B cell (primary cell): ENCODE results near the gene DTD1. TPM values are rescaled to one million over a fixed set of nuclear protein-coding genes. Genes with fewer than 3 reads are reported as not detected.
"Not testable (repeated sequence)": the region's sequence is repeated elsewhere in the genome, so short reads cannot be mapped to it uniquely, and the experiment has no call there.

Experiments used
- ATAC-seq: fragments of 200-7000 bp; cut with Tn5 transposase; one replicate; pipeline ENCODE4 v1.10.0; 2021; ENCODE audit warnings: low read depth, mild to moderate bottlenecking, moderate number of reproducible peaks, moderate library complexity
- CTCF ChIA-PET: fragments of 350-600 bp; sonication (Branson Sonifier 250); formaldehyde crosslinking; loops from one replicate; lab custom pipeline; 2021; ENCODE audit warnings: antibody characterized with exemption, inconsistent platforms; lab: Charles Lee
- POLR2A ChIA-PET: fragments of 350-600 bp; sonication (Branson Sonifier 250); formaldehyde crosslinking; loops from one replicate; lab custom pipeline; 2021; ENCODE audit warnings: antibody characterized with exemption; lab: Charles Lee
- DNase-seq: peaks from one replicate; pipeline ENCODE4 v3.0.0; 2013
- H2AFZ ChIP-seq: 2 replicates; pipeline ENCODE4 v1.6.1; 2012; ENCODE audit warnings: mild to moderate bottlenecking, low read depth, low read length; ENCODE audit not compliant: insufficient read depth, poor library complexity, severe bottlenecking
- H3K27ac ChIP-seq, 2 donors: 1 replicate in 1 of 2; 2 replicates in 1 of 2; pipeline ENCODE4 v1.5.1; 2012 to 2013; ENCODE audit warnings: low read length in 2 of 2, mild to moderate bottlenecking in 2 of 2, moderate library complexity in 1 of 2
- H3K27me3 ChIP-seq, 4 experiments: fragments of 200-600 bp in 1 of 4; sonication (generic) in 1 of 4; replicated peaks in 1 of 4; 1 replicate in 2 of 4; 2 replicates in 2 of 4; pipeline versions ENCODE4 v1.6.1 to v1.7.0; 2013 to 2016; ENCODE audit warnings: low read length in 3 of 4, mild to moderate bottlenecking in 2 of 4, mixed read lengths in 1 of 4, moderate library complexity in 1 of 4; ENCODE audit not compliant: insufficient read depth in 4 of 4, control insufficient read depth in 3 of 4; ENCODE audit errors: control extremely low read depth in 1 of 4
- H3K36me3 ChIP-seq, 2 experiments: replicated peaks in 1 of 2; 1 replicate in 1 of 2; 2 replicates in 1 of 2; pipeline versions ENCODE4 v1.6.1 to v1.7.1; 2013; ENCODE audit warnings: low read length in 1 of 2; ENCODE audit not compliant: insufficient read depth in 2 of 2, control insufficient read depth in 1 of 2; ENCODE audit errors: control extremely low read depth in 1 of 2, extremely low read depth in 1 of 2
- H3K4me1 ChIP-seq, 2 donors: fragments of 200-600 bp in 1 of 2; sonication (generic) in 1 of 2; 1 replicate in 1 of 2; 2 replicates in 1 of 2; pipeline versions ENCODE4 v1.5.1 to v1.6.1; 2013 to 2017; ENCODE audit warnings: low read length in 2 of 2; ENCODE audit not compliant: control insufficient read depth in 2 of 2, insufficient read depth in 2 of 2
- H3K4me2 ChIP-seq: replicated peaks from 2 replicates; pipeline ENCODE3; 2012; ENCODE audit warnings: mild to moderate bottlenecking, low read depth, low read length; ENCODE audit not compliant: poor library complexity, severe bottlenecking
- H3K4me3 ChIP-seq, 5 experiments: fragments of 200-600 bp in 1 of 5; sonication (generic) in 1 of 5; 1 replicate in 3 of 5; 2 replicates in 2 of 5; pipeline versions ENCODE4 v1.5.1 to v1.7.0; 2011 to 2016; ENCODE audit warnings: low read length in 4 of 5, mild to moderate bottlenecking in 4 of 5, low read depth in 2 of 5, control low read depth in 1 of 5, moderate library complexity in 1 of 5; ENCODE audit not compliant: insufficient read depth in 1 of 5; ENCODE audit errors: control extremely low read depth in 1 of 5, extremely low read depth in 1 of 5
- H3K79me2 ChIP-seq: fragments of 200-600 bp; sonication (generic); one replicate; pipeline ENCODE4 v1.6.0; 2016; ENCODE audit warnings: low read length; ENCODE audit not compliant: control insufficient read depth, insufficient read depth
- H3K9ac ChIP-seq: fragments of 200-600 bp; sonication (generic); 2 replicates; pipeline ENCODE4 v1.6.1; 2017; ENCODE audit warnings: mild to moderate bottlenecking, low read length, moderate library complexity
- H3K9me3 ChIP-seq, 3 donors: one replicate each; pipeline versions ENCODE4 v1.6.1 to v1.7.1; 2013; ENCODE audit warnings: low read length in 2 of 3; ENCODE audit not compliant: control insufficient read depth in 2 of 3, insufficient read depth in 1 of 3; ENCODE audit errors: control extremely low read depth in 1 of 3
- H4K20me1 ChIP-seq: 2 replicates; pipeline ENCODE4 v1.6.0; 2012; ENCODE audit warnings: mild to moderate bottlenecking, low read length; ENCODE audit not compliant: insufficient read depth, control insufficient read depth, poor library complexity, severe bottlenecking
- H3K27ac Mint-ChIP-seq: one replicate; pipeline ENCODE4 v1.8.0; 2021; ENCODE audit warnings: mixed read lengths
- H3K27me3 Mint-ChIP-seq: one replicate; pipeline ENCODE4 v1.8.0; 2021; ENCODE audit warnings: mixed read lengths
- H3K4me1 Mint-ChIP-seq: one replicate; pipeline ENCODE4 v1.8.0; 2021; ENCODE audit warnings: mixed read lengths
- H3K4me3 Mint-ChIP-seq: one replicate; pipeline ENCODE4 v1.8.0; 2021; ENCODE audit warnings: mixed read lengths
- H3K9me3 Mint-ChIP-seq: one replicate; pipeline ENCODE4 v1.8.0; 2022; ENCODE audit warnings: mixed read lengths; ENCODE audit not compliant: insufficient read depth
- EZH2 ChIP-seq: IDR thresholded peaks from 2 replicates; pipeline ENCODE4 v1.6.1; 2012; ENCODE audit warnings: borderline replicate concordance, low read depth, mild to moderate bottlenecking, moderate library complexity, low read length; ENCODE audit not compliant: insufficient read depth, poor library complexity, severe bottlenecking
- WGBS: methylation state at CpG from one replicate; pipeline ENCODE4 v1.1.5; 2013; ENCODE audit warnings: missing lambda C conversion rate; ENCODE audit not compliant: insufficient coverage; 5-methylcytosine and 5-hydroxymethylcytosine counted together
- intact Hi-C: fragments of 100-400 bp; cut with micrococcal nuclease; formaldehyde crosslinking; loops from one replicate; pipeline ENCODE4 v1.10.0; 2022
- polyA plus RNA-seq: library from polyadenylated mRNA; depleted of rRNA; stranded (reverse); fragments of >200 nt; gene quantifications from 2 replicates; pipeline ENCODE4 v1.2.3, GENCODE V29; 2012
- total RNA-seq, 2 donors: library from RNA; stranded (reverse); fragments of 120-200 nt in 1 of 2; gene quantifications; 1 replicate in 1 of 2; 2 replicates in 1 of 2; pipeline versions ENCODE4 v1.2.3 to v1.2.4, GENCODE V29; 2013 to 2022
- TF ChIP-seq, protein P1 (sequence below): fragments of 200-600 bp; IDR thresholded peaks from one replicate; pipeline ENCODE4 v1.8.0; 2022; ENCODE audit warnings: antibody characterized with exemption, mild to moderate bottlenecking

Gene DTD1
- total and polyA plus RNA-seq, 2 donors (not counting 1 experiment from before 2014, with no cell fraction given) = 18.7 to 20.4 TPM

DNA sequence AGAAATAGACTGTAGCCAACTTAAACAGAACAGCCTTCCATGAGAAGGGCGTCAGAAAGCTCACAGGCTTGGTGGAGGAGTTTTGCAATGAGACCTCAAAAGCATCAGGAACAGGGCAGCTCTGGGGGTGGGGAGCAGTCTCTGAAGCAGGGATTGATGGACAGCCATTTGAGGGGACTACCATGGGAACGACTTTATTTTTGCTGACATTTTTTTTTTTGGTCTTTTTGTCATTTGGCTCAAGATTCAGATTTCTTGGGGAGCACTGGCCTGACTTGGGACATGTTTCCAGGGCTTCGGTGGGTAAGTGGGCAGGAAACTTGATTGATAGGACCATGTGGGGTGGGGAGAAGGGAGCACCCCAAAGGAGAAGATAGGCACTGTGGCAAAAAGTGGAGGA lies 193.7 kb downstream of the DTD1 start:
- no peaks in the 10 kb centered on the region for H3K4me1 ChIP-seq
- H3K27ac Mint-ChIP-seq = no peak overlapping the region
- no peak for TF ChIP-seq EZH2
- TF ChIP-seq, protein P1, sequence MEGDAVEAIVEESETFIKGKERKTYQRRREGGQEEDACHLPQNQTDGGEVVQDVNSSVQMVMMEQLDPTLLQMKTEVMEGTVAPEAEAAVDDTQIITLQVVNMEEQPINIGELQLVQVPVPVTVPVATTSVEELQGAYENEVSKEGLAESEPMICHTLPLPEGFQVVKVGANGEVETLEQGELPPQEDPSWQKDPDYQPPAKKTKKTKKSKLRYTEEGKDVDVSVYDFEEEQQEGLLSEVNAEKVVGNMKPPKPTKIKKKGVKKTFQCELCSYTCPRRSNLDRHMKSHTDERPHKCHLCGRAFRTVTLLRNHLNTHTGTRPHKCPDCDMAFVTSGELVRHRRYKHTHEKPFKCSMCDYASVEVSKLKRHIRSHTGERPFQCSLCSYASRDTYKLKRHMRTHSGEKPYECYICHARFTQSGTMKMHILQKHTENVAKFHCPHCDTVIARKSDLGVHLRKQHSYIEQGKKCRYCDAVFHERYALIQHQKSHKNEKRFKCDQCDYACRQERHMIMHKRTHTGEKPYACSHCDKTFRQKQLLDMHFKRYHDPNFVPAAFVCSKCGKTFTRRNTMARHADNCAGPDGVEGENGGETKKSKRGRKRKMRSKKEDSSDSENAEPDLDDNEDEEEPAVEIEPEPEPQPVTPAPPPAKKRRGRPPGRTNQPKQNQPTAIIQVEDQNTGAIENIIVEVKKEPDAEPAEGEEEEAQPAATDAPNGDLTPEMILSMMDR = no peak
- no peak overlapping the region for H3K4me3 Mint-ChIP-seq
- H3K9me3 ChIP-seq = no peaks in the 10 kb centered on the region
- no peak overlapping the region for H3K27ac ChIP-seq
- ChIA-PET POLR2A (no interaction called here), CTCF (no interaction called here)
- H3K27me3 Mint-ChIP-seq = peaks cover 6% of the 10 kb centered on the region
- H3K79me2 ChIP-seq = no peaks in the 10 kb centered on the region
- no peak overlapping the region for H3K9ac ChIP-seq
- no peaks in the 10 kb centered on the region for H3K9me3 Mint-ChIP-seq
- H3K4me3 ChIP-seq = no peak overlapping the region
- ATAC-seq = no peak
- no peaks in the 10 kb centered on the region for H3K4me1 Mint-ChIP-seq
- WGBS = 96% methylated on average over 2 of the region's 3 CpGs
- H4K20me1 ChIP-seq = no peaks in the 10 kb centered on the region
- H3K36me3 ChIP-seq = no peaks in the 10 kb centered on the region
- peaks cover 0 to 5% (median 1%) of the 10 kb centered on the region in 4 experiments for H3K27me3 ChIP-seq
- intact Hi-C loops = no loop called here
- no peak overlapping the region for H3K4me2 ChIP-seq
- H2AFZ ChIP-seq = no peak overlapping the region
- DNase-seq = no peak

DNA sequence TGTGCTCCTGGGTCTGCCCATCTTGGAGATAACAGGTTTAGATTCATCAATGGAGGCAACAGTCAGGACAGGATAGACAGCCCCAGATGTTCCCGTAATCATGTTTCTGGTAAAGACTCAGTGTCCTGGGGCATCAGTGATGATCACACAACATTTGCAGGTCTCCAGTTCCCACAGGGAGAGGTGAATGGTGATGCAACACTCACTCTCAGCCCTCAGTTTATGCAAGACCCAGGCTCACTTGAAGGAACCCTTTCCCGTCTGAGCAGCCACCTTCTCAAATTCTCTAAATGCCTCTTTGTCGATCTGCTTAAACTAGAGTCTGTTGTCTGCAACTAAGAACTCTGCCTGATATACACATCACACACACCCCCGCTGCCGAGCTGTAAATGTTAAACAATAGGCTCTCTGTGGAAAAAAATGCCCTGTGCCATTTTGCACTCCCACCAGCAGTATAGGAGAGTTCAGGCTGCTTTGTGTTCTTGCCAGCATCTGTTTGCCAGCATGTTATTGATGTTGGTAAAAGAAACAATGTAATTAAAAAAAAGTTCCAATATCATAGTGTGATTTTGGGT lies 195.6 kb downstream of the DTD1 start:
- TF ChIP-seq EZH2 = no peak
- TF ChIP-seq, protein P1 = no peak
- POLR2A ChIA-PET = no interaction called here
- Histone ChIP-seq H3K36me3 (no peaks in the 10 kb centered on the region), H3K9me3 (peaks cover 0 to 5% (median 0%) of the 10 kb centered on the region in 3 donors), H3K27me3 (peaks cover 0 to 5% (median under 1%) of the 10 kb centered on the region in 4 experiments), H4K20me1 (no peaks in the 10 kb centered on the region), H3K4me2 (no peak overlapping the region), H3K79me2 (no peaks in the 10 kb centered on the region), H3K4me3 (no peak overlapping the region), H2AFZ (no peak overlapping the region), H3K27ac (no peak overlapping the region), H3K4me1 (no peaks in the 10 kb centered on the region), H3K9ac (no peak overlapping the region)
- Mint-ChIP-seq H3K4me1 (no peaks in the 10 kb centered on the region), H3K27ac (no peak overlapping the region), H3K4me3 (no peak overlapping the region), H3K27me3 (peaks cover 13% of the 10 kb centered on the region), H3K9me3 (peaks cover 2% of the 10 kb centered on the region)
- intact Hi-C loops = no loop called here
- no peak for DNase-seq
- no peak for ATAC-seq
- CTCF ChIA-PET = no interaction called here
- WGBS = 100% methylated on average over 2 of the region's 5 CpGs

DNA sequence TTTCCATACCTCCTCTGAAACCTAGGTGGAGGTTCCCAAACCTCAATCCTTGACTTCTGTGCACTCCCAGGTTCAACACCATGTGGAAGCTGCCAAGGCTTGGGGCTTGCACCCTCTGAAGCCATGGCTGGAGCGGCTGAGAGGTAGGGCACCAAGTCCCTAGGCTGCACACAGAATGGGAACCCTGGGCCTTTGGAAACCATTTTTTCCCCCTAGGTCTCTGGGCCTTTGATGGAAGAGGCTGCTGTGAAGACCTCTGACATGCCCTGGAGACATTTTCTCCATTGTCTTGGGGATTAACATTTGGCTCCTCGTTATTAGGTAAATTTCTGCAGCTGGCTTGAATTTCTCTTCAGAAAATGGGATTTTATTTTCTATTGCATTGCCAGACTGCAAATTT lies 199.2 kb downstream of the DTD1 start:
- H3K9me3 ChIP-seq, CTCF ChIA-PET, H3K9ac ChIP-seq, H3K4me3 ChIP-seq, H3K4me1 Mint-ChIP-seq, POLR2A ChIA-PET, H3K36me3 ChIP-seq, H3K9me3 Mint-ChIP-seq, H3K79me2 ChIP-seq, H2AFZ ChIP-seq, ATAC-seq, H3K4me3 Mint-ChIP-seq, H3K27ac ChIP-seq, DNase-seq, H3K27ac Mint-ChIP-seq, H3K4me1 ChIP-seq, H4K20me1 ChIP-seq, H3K4me2 ChIP-seq, intact Hi-C loops: not testable (repeated sequence)
- H3K27me3 ChIP-seq = peaks cover 0 to 12% (median 5%) of the 10 kb centered on the region in 4 experiments
- 88% methylated on average over 1 of the region's 2 CpGs for WGBS
- H3K27me3 Mint-ChIP-seq = peaks cover 27% of the 10 kb centered on the region
